ENCODE data around the gene NFYC.

NFYC gene

DNA sequence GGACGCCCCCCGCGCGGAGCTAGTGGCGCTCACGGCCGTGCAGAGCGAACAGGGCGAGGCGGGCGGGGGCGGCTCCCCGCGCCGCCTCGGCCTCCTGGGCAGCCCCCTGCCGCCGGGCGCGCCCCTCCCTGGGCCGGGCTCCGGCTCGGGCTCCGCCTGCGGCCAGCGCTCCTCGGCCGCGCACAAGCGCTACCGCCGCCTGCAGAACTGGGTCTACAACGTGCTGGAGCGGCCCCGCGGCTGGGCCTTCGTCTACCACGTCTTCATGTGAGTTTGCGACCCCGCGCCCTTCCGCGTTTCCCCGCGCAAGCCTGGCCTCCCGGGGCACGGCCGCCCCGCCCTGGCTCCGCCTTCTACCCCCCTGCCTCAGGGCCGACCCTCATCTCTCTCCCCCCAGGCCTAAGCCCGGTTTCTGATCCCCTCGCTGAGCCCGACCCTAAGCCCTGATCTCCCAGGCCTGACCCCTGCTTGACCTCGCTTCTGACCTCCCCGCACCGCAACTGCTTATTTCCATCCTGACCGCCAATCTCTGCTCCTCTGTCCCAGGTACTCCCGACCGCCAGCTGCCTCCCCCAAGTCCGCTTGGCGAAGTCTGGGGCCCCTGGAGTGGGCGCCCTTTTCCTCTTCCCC is 92.8 kb downstream of the NFYC start:
- TF ChIP-seq, protein P1, sequence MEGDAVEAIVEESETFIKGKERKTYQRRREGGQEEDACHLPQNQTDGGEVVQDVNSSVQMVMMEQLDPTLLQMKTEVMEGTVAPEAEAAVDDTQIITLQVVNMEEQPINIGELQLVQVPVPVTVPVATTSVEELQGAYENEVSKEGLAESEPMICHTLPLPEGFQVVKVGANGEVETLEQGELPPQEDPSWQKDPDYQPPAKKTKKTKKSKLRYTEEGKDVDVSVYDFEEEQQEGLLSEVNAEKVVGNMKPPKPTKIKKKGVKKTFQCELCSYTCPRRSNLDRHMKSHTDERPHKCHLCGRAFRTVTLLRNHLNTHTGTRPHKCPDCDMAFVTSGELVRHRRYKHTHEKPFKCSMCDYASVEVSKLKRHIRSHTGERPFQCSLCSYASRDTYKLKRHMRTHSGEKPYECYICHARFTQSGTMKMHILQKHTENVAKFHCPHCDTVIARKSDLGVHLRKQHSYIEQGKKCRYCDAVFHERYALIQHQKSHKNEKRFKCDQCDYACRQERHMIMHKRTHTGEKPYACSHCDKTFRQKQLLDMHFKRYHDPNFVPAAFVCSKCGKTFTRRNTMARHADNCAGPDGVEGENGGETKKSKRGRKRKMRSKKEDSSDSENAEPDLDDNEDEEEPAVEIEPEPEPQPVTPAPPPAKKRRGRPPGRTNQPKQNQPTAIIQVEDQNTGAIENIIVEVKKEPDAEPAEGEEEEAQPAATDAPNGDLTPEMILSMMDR (conservative IDR thresholded peaks at IDR 0.05; ENCODE audit: control insufficient read depth, insufficient read depth, low read depth, low read length): no peak
- no peak for DNase-seq (ENCODE audit: low read depth)
- H3K4me3 ChIP-seq (ENCODE audit: control insufficient read depth, low read depth, low read length): no peak overlapping the region

DNA sequence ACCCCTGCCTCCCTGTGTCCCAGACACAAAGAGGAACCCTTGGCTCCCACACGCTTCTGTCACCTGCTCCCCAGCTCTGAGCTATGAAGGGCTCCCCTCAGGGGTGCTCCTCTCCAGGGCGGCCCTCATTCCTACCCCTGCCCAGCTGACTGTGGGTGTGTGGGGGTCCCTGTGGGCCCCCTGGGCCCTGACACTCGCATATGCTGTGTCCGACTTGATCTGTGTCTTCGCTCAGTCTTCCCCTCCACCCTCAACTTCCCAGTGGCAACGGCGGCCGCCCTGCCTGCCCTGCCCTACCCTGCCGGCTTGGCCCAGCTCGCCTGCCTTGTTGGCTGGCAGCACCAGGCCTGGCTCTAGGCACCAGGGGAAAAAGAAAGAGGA is 93.3 kb downstream of the NFYC start:
- TF ChIP-seq, protein P1 (conservative IDR thresholded peaks at IDR 0.05; ENCODE audit: control insufficient read depth, insufficient read depth, low read depth, low read length): no peak
- no peak for DNase-seq (ENCODE audit: low read depth)
- H3K4me3 ChIP-seq (ENCODE audit: control insufficient read depth, low read depth, low read length): no peak overlapping the region

DNA sequence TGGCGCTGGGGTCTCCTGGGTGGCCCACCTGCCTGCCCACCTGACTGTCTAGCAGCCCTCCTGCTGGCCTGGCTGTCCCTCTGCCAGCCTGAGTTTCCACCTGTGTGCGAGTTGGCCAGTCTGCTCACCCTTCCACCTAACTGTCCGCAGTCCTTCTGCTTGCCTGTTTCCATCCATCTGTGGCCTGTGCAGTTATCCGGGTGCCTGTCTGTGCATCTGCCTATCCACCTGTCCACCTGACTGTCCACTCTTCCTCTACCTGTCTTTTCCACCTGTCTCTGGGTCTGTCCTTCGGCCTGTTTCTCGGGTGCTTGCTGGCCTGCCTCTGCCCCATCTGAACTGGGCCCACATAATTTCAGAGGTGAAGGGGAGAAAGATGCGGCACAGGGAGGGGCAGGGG is 93.9 kb downstream of the NFYC start:
- TF ChIP-seq, protein P1 (conservative IDR thresholded peaks at IDR 0.05; ENCODE audit: control insufficient read depth, insufficient read depth, low read depth, low read length): no peak

DNA sequence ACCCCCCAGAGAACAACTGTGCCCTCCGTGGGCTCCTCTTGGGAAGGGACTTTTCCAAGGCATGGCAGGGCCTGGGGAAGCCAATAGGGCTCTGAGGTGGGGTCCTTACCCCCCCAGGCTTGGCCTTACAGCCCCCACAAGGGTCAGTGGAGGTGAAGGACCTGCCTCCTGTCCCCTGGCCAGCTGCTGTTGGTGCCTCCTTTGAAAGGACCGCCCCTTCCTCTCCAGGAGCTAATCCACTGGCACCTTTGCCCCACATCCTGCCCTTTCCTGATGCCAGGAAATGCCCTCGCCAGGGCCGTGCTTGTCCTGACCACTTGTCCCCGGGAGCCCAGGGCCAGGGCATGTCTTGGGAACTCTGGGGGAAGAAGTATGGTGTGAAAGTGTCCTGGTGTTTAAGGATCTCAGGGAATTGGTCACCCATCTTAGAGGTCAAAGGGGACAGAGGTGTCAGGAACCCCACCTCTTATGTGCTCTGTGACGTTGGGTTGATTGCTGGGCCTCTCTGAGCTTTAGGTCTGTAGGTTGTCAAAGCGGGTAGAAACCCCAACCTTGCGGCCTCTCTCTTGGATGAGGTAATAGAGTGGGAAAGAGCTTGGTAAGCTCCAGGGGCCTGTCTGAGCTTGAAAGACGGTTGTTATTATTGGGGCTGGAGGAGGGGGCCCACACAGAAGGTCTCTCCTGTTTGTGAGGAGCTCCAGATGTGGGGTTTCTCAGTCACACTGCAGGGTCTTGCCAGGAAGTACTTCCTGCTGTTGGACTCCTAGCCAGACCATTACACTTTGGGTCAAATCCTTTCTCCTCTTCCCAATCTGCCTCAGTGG is 94.9 kb downstream of the NFYC start:
- no peak for DNase-seq (ENCODE audit: low read depth)
- TF ChIP-seq, protein P1 (conservative IDR thresholded peaks at IDR 0.05; ENCODE audit: control insufficient read depth, insufficient read depth, low read depth, low read length): no peak

More for the DNA sequence above, 93.9 kb downstream of the NFYC start:
- DNase-seq (ENCODE audit: low read depth): no peak
- no peak overlapping the region for H3K4me3 ChIP-seq (ENCODE audit: control insufficient read depth, low read depth, low read length)

DNA sequence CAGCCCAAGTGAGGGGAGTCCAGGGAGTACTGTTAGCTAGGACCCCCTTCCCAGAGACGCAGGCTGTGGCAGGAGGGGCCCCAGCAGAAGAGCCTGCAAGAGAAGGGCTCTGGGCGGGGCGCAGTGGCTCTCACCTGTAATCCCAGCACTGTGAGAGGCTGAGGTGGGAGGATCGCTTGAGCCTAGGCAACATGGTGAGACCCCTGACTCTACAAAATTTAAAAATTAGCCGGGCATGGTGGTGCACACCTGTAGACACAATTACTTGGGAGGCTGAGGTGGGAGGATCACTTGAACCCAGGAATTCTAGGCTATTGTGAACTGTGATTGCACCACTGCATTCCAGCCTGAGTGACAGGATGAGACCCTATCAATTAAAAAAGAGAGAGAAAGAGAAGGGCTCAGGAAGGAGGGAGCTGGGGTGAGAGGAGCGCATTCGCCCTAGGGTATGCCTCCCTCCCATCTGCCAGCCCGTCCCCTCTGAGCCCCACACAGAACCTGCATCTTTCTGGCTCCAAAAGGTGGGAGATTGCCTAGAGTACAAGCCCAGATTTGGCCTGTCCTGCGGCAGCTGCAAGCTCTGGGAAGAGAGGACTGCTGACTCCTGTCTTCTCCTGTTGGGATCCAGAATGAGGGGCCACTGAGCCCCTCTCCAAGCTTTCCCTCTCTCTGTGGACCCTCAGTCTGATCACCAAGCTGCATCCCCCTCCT is 95.6 kb downstream of the NFYC start:
- no peak overlapping the region for H3K4me3 ChIP-seq (ENCODE audit: control insufficient read depth, low read depth, low read length)
- DNase-seq (ENCODE audit: low read depth): no peak
- TF ChIP-seq, protein P1 (conservative IDR thresholded peaks at IDR 0.05; ENCODE audit: control insufficient read depth, insufficient read depth, low read depth, low read length): no peak

More for the DNA sequence above, 94.9 kb downstream of the NFYC start:
- no peak overlapping the region for H3K4me3 ChIP-seq (ENCODE audit: control insufficient read depth, low read depth, low read length)

DNA sequence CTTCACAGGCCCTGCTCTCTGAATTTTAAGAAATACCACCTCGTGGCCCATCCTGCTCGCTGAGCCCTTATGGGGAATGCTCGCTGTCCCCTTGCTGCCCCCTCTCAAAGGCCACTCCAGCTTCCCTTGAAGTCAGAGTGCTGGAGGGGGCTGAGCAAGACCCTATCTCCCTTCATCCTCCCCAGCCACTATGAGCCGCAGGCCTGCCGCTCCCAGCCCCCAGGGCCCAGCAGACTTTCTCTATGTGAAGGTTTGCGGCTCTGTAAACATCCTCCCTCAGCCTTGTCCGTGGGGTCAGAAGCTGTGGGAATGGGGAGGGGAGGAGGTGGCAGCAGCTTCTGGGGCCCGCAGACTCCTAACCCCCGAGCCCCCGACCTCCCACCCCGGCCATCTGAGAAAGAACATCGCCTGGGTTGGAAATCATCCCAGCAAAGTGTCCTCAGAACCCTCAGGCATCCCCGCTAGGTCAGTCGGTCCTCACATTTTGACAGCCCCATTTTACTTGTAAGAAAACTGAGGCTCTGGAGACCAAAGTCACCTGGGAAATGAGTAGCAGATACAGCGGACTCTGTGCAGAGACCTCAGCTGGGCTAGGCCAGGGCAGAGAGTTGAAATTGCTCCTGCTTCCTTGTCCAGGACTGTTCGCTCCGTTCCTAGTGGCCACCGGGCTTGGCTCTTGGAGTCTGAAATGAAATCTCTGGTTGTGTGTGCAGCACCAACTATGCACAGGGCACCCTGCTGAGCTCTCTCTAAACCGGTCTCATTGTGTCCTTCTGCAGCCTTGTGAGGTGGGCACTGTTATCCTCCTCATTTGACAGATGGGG is 96.4 kb downstream of the NFYC start:
- no peak overlapping the region for H3K4me3 ChIP-seq (ENCODE audit: control insufficient read depth, low read depth, low read length)
- DNase-seq (ENCODE audit: low read depth): no peak
- TF ChIP-seq, protein P1 (conservative IDR thresholded peaks at IDR 0.05; ENCODE audit: control insufficient read depth, insufficient read depth, low read depth, low read length): no peak

All from fibroblast of mammary gland (primary cell).